ENCODE measurements around the gene FBXL7. TPM values are rescaled to one million over a fixed set of nuclear protein-coding genes. Genes with fewer than 3 reads are reported as not detected.

FBXL7 gene
- total and polyA plus RNA-seq, 9 of the 15 experiments (the other 6 are each of a cell fraction or from before 2014, with no cell fraction given) = 0.04 to 0.08 TPM; not detected in 7

GRCh38 chr5:15618938-15619337, 119.0 kb downstream of the FBXL7 start:
- TF ChIP-seq STAG1 (CRISPR knock-in tag; IDR thresholded peaks at IDR 0.05; ENCODE audit: borderline replicate concordance) (no peak), NRF1 (conservative IDR thresholded peaks at IDR 0.05 in 1 of 2, IDR thresholded peaks at IDR 0.05 in 1 of 2) (peak; percentile 67 to 73), GABPA (tag; conservative IDR thresholded peaks at IDR 0.05; ENCODE audit: low read depth) (peak; percentile 51)
- H3K4me2 ChIP-seq (ENCODE audit: insufficient read depth, low read length) = no peak overlapping the region
- H2AFZ ChIP-seq (ENCODE audit: low read depth, low read length) = no peak overlapping the region
- no peak overlapping the region for H3K4me3 ChIP-seq
- in situ Hi-C loops (cut with MboI) (no loop called here), intact Hi-C loops (cut with micrococcal nuclease) (no loop called here)
- FAIRE-seq = no peak
- H3K4me1 ChIP-seq (replicated peaks in 1 of 2; ENCODE audit: control insufficient read depth in 2 of 2, insufficient read depth in 2 of 2, low read length in 2 of 2) = no peaks in the 10 kb centered on the region
- H3K9ac ChIP-seq (ENCODE audit: insufficient read depth in 1 of 2, low read depth in 2 of 2, low read length in 2 of 2) = no peak overlapping the region
- DNase-seq (ENCODE audit: extremely low read depth in 1 of 4, low spot score in 3 of 4) = no peak
- ATAC-seq = no peak
- ChIA-PET CTCF (ENCODE audit: low intra/inter-chr PET ratio) (no interaction called here), POLR2A (no interaction called here)
- no peaks in the 10 kb centered on the region for H4K20me1 ChIP-seq (replicated peaks; ENCODE audit: control insufficient read depth, insufficient read depth, low read length)
- no peaks in the 10 kb centered on the region for H3K79me2 ChIP-seq (ENCODE audit: control insufficient read depth, insufficient read depth, low read length)
- no TSS peak for BruUV-seq (replicated peaks)
- H3K27ac ChIP-seq (ENCODE audit: extremely low read depth, low read depth, low read length) = no peak overlapping the region
- WGBS (ENCODE audit: insufficient coverage, low coverage, missing lambda C conversion rate) = 7% methylated on average over 10 of the region's 10 CpGs
- H3K27me3 ChIP-seq (ENCODE audit: control insufficient read depth in 2 of 2, insufficient read depth in 2 of 2, low read length in 2 of 2) = no peaks in the 10 kb centered on the region
- H3K9me1 ChIP-seq (ENCODE audit: control insufficient read depth, insufficient read depth, low read length) = no peaks in the 10 kb centered on the region
- no peaks in the 10 kb centered on the region for H3K36me3 ChIP-seq (ENCODE audit: control insufficient read depth, insufficient read depth, low read length)
- no peaks in the 10 kb centered on the region; the same call in 1 of the 2 replicates for H3K9me3 ChIP-seq (replicated peaks; ENCODE audit: control insufficient read depth, insufficient read depth, low read depth, low read length)

GRCh38 chr5:15620501-15620900, 120.5 kb downstream of the FBXL7 start:
- in situ Hi-C loops (cut with MboI) = no loop called here
- ChIA-PET CTCF (ENCODE audit: low intra/inter-chr PET ratio) (no interaction called here), POLR2A (no interaction called here)
- Histone ChIP-seq H3K27me3 (ENCODE audit: control insufficient read depth in 2 of 2, insufficient read depth in 2 of 2, low read length in 2 of 2) (no peaks in the 10 kb centered on the region), H3K27ac (ENCODE audit: extremely low read depth, low read depth, low read length) (no peak overlapping the region), H3K9me1 (ENCODE audit: control insufficient read depth, insufficient read depth, low read length) (no peaks in the 10 kb centered on the region), H3K4me3 (no peak overlapping the region), H3K4me1 (replicated peaks in 1 of 2; ENCODE audit: control insufficient read depth in 2 of 2, insufficient read depth in 2 of 2, low read length in 2 of 2) (no peaks in the 10 kb centered on the region), H2AFZ (ENCODE audit: low read depth, low read length) (no peak overlapping the region), H3K79me2 (ENCODE audit: control insufficient read depth, insufficient read depth, low read length) (no peaks in the 10 kb centered on the region), H3K9me3 (replicated peaks; ENCODE audit: control insufficient read depth, insufficient read depth, low read depth, low read length) (no peaks in the 10 kb centered on the region; the same call in 1 of the 2 replicates), H3K4me2 (ENCODE audit: insufficient read depth, low read length) (no peak overlapping the region), H3K36me3 (ENCODE audit: control insufficient read depth, insufficient read depth, low read length) (no peaks in the 10 kb centered on the region), H4K20me1 (replicated peaks; ENCODE audit: control insufficient read depth, insufficient read depth, low read length) (no peaks in the 10 kb centered on the region), H3K9ac (ENCODE audit: insufficient read depth in 1 of 2, low read depth in 2 of 2, low read length in 2 of 2) (no peak overlapping the region)
- FAIRE-seq (no peak), DNase-seq (ENCODE audit: extremely low read depth in 1 of 4, low spot score in 3 of 4) (no peak), ATAC-seq (no peak)
- intact Hi-C loops (cut with micrococcal nuclease) = no loop called here
- 0% methylated on average over 11 of the region's 11 CpGs for WGBS (ENCODE audit: insufficient coverage, low coverage, missing lambda C conversion rate)
- TF ChIP-seq POLR3G (IDR thresholded peaks at IDR 0.05; ENCODE audit: extremely low read depth, insufficient read length, insufficient replicate concordance) = no peak
- BruUV-seq (replicated peaks) = no TSS peak

Data from K562 (cell line).